C4-2B (cell line): ENCODE data around the gene FGFR3.

Experiments
- CTCF ChIP-seq: fragments of 450-650 bp; conservative IDR thresholded peaks from 2 replicates; pipeline ENCODE4 v1.5.1; 2017; ENCODE audit warnings: mild to moderate bottlenecking
- ZFX ChIP-seq: fragments of 450-650 bp; IDR thresholded peaks from 2 replicates; pipeline ENCODE4 v1.6.1; 2017

GRCh38 chr4:1798580-1799386 is 5.7 kb downstream of the FGFR3 start:
- TF ChIP-seq CTCF (no peak), ZFX (no peak)
